GM10266 (cell line): Measurements from ENCODE around the gene TESK1.

Experiments used
- DNase-seq: peaks from one replicate; pipeline ENCODE4 v3.0.0; 2012; ENCODE audit errors: extremely low spot score
- CTCF ChIP-seq: IDR thresholded peaks from 2 replicates; pipeline ENCODE4 v1.5.1; 2012; ENCODE audit warnings: mild to moderate bottlenecking, low read depth; ENCODE audit not compliant: control insufficient read depth, insufficient read depth; ENCODE audit errors: missing control alignments

The TESK1 gene

GRCh38 chr9:35604578-35605350 lies at the start of gene TESK1:
Gene TESK1, plus strand, starts transcription at chr9:35605262. Its CDS starts 358 bp downstream, at chr9:35605620.
- TF ChIP-seq CTCF, result no peak
- peak; percentile 95 for DNase-seq

- no peak for DNase-seq
- no peak for TF ChIP-seq CTCF
Measured at GRCh38 chr9:35555881-35556280, 49.2 kb upstream of the TESK1 start.

GRCh38 chr9:35556776-35557175 lies 48.3 kb upstream of the TESK1 start:
- no peak for TF ChIP-seq CTCF
- DNase-seq, result no peak

GRCh38 chr9:35557320-35557719 lies 47.7 kb upstream of the TESK1 start:
- DNase-seq, result no peak
- no peak for TF ChIP-seq CTCF

- no peak for TF ChIP-seq CTCF
- DNase-seq, result no peak
Measured at GRCh38 chr9:35558185-35558584, 46.9 kb upstream of the TESK1 start.

GRCh38 chr9:35559792-35560530 lies 45.1 kb upstream of the TESK1 start:
- DNase-seq, result no peak
- TF ChIP-seq CTCF, result no peak
